IMR-90 (cell line): ENCODE results near the gene KIAA0232.

ENCODE experiments used
- CHD1 ChIP-seq: IDR thresholded peaks from 2 replicates; pipeline ENCODE4 v1.6.1; 2012; ENCODE audit warnings: low read depth, low read length, improper control_type of control experiment
- TF ChIP-seq, protein P1 (sequence below): conservative IDR thresholded peaks from 2 replicates; pipeline ENCODE4 v1.5.1; 2012; ENCODE audit warnings: mild to moderate bottlenecking, low read depth, low read length, improper control_type of control experiment

GRCh38 chr4:6845574-6845973 lies 63.0 kb downstream of the KIAA0232 start:
- TF ChIP-seq CHD1, result no peak
- TF ChIP-seq, protein P1, sequence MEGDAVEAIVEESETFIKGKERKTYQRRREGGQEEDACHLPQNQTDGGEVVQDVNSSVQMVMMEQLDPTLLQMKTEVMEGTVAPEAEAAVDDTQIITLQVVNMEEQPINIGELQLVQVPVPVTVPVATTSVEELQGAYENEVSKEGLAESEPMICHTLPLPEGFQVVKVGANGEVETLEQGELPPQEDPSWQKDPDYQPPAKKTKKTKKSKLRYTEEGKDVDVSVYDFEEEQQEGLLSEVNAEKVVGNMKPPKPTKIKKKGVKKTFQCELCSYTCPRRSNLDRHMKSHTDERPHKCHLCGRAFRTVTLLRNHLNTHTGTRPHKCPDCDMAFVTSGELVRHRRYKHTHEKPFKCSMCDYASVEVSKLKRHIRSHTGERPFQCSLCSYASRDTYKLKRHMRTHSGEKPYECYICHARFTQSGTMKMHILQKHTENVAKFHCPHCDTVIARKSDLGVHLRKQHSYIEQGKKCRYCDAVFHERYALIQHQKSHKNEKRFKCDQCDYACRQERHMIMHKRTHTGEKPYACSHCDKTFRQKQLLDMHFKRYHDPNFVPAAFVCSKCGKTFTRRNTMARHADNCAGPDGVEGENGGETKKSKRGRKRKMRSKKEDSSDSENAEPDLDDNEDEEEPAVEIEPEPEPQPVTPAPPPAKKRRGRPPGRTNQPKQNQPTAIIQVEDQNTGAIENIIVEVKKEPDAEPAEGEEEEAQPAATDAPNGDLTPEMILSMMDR, result no peak
